Activated CD4-positive, alpha-beta T cell treated with anti-CD3 and anti-CD28 coated beads for 36 hours (primary cell): Measurements from ENCODE around the gene LRRC57. TPM values are rescaled to one million over a fixed set of nuclear protein-coding genes. Genes with fewer than 3 reads are reported as not detected.

Experiments
- ATAC-seq: fragments of 200-7000 bp; cut with Tn5 transposase; one replicate; pipeline ENCODE4 v1.10.0; 2021; ENCODE audit warnings: mild to moderate bottlenecking, moderate library complexity
- CTCF ChIA-PET: fragments of 350-600 bp; sonication (Branson Sonifier 250); formaldehyde crosslinking; loops from one replicate; lab custom pipeline; 2021; ENCODE audit warnings: antibody characterized with exemption; lab: Charles Lee
- POLR2A ChIA-PET: fragments of 350-600 bp; sonication (Branson Sonifier 250); formaldehyde crosslinking; loops from one replicate; lab custom pipeline; 2021; ENCODE audit warnings: antibody characterized with exemption, inconsistent platforms; lab: Charles Lee
- DNase-seq: peaks from one replicate; pipeline ENCODE4 v3.0.0-alpha.2; 2020
- H3K27ac Mint-ChIP-seq: one replicate; pipeline ENCODE4 v1.8.0; 2021; ENCODE audit warnings: mixed read lengths
- H3K27me3 Mint-ChIP-seq: one replicate; pipeline ENCODE4 v1.8.0; 2021; ENCODE audit warnings: mixed read lengths
- H3K36me3 Mint-ChIP-seq: one replicate; pipeline ENCODE4 v1.8.0; 2021; ENCODE audit warnings: low read depth, mixed read lengths
- H3K4me1 Mint-ChIP-seq: one replicate; pipeline ENCODE4 v1.8.0; 2021; ENCODE audit warnings: mixed read lengths
- H3K4me3 Mint-ChIP-seq: one replicate; pipeline ENCODE4 v1.8.0; 2021; ENCODE audit warnings: mild to moderate bottlenecking, moderate library complexity, mixed read lengths
- H3K9me3 Mint-ChIP-seq: one replicate; pipeline ENCODE4 v1.8.0; 2021; ENCODE audit warnings: low read depth, mixed read lengths
- intact Hi-C, 2 experiments: fragments of 100-400 bp; cut with DNase I in 1 of 2; cut with micrococcal nuclease in 1 of 2; formaldehyde crosslinking; loops; one replicate each; pipeline versions ENCODE4 v1.14.2 to v1.15.1; 2022 to 2024; cut with DNase I, micrococcal nuclease
- total RNA-seq, 2 experiments: library from RNA; stranded (reverse); gene quantifications; one replicate each; pipeline ENCODE4 v1.2.3, GENCODE V29; 2021

LRRC57 gene
- total RNA-seq, 2 experiments from 2014 or later = 14.8 to 15.2 TPM

DNA sequence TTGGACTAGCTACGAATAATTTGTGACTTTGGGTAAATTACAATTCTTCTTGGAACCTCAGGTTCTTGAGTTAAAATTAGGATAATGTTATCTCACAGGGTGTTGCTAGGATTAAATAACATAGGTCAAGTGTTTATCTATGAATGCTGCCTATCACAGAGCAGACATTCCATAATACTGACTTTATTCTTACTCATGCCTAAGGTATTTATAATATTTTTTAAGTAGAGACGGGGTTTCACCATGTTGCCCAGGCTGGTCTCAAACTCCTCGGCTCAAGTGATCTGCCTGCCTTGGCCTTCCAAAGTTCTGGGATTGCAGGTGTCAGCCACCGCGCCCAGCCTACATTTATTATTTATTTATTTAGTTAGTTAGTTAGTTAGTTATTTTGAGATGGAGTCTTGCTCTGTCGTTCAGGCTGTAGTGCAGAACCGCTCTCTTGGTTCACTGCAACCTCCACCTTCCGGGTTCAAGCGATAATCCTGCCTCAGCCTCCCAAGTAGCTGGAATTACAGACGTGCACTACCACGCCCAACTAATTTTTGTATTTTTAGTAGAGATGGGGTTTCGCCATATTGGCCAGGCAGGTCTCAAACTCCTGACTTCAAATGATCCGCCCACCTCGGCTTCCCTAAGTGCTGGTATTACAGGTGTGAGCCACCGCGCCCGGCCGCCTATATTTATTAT lies 56.9 kb downstream of the LRRC57 start:
- Mint-ChIP-seq H3K9me3 (no peaks in the 10 kb centered on the region), H3K27ac (peak overlapping the region; percentile 89), H3K36me3 (peaks cover 10% of the 10 kb centered on the region), H3K4me3 (peak overlapping the region; percentile 81), H3K4me1 (peaks cover 55% of the 10 kb centered on the region), H3K27me3 (no peaks in the 10 kb centered on the region)
- intact Hi-C loops = loop anchor here (1.0 to 10.0 kb wide), 10 partner anchors 57 to 1087 kb away; partner anchors contain the start of genes HAUS2 (in 2 of the 2), LRRC57 (in 2 of the 2), CDAN1 (in 1 of the 2) and GANC (in 1 of the 2)
- DNase-seq (no peak), ATAC-seq (no peak)
- ChIA-PET POLR2A (interaction anchor here (0.6 to 1.0 kb wide), 2 partner anchors 84 to 361 kb away, joined by 3 to 6 read pairs; partner anchors contain the start of gene STARD9), CTCF (interaction anchor here (0.5 to 1.3 kb wide), 4 partner anchors 11 to 157 kb away, joined by 3 to 5 read pairs (median 4); no protein-coding TSS in a partner anchor)

DNA sequence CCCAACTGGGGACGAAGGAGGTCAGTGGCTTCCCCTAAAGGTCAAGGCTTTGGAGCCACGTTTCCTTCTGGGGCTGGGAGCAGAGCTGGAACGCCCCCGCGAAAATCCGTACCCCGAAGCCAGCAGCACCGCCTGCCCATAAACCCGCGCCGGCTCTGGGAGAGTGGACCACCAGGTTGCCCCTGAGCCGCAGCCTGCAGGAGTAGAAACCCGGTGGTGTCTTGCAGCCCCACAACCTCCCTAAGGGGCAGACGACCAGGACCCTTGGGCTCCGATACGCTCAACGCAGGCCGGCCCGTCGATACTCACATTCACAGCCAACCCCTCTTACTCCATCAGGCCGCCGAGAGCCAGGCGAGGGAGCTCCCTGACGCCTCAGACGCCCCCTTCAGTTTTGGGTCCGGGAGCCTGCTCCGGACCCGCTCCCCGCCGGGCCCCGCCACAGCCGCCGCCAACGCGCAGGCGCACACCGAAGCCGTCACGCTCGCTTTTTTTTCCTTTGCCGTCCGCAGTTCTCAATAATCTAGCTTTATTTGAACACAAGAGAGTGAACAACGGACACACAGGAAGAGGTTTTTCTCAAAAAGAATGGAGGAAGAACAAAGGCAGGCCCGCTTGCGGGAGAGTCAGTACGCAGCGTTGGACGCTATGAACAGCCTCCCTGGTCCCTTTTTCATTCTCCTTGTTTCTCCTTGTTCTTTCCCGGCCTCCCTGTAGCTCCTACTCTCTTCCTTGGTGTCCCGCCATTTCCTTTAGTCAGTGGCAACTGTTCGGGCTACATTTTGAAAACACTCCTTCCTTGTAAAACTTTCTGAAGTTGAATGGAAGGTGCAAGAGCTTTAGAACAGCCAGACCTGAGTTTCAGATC lies 57.7 kb downstream of the LRRC57 start, which contains the start of gene ZNF106:
ZNF106 (minus strand) TSS at position 471 of the 868 bp plus-strand sequence. CDS start 18,852 bp downstream, outside the sequence.
- Mint-ChIP-seq H3K4me3 (peak within 1 kb of the TSS; percentile 81), H3K9me3 (no peaks in the 10 kb centered on the region), H3K4me1 (peaks cover 47% of the 10 kb centered on the region), H3K36me3 (peaks cover 9% of the 10 kb centered on the region), H3K27me3 (no peaks in the 10 kb centered on the region), H3K27ac (peak within 1 kb of the TSS; percentile 89)
- CTCF ChIA-PET = interaction anchor here (0.5 to 1.5 kb wide), 6 partner anchors 12 to 158 kb away, joined by 3 to 5 read pairs (median 3); no protein-coding TSS in a partner anchor
- intact Hi-C loops = loop anchor here (1.0 to 10.0 kb wide), 10 partner anchors 57 to 1086 kb away; partner anchors contain the start of genes HAUS2 (in 2 of the 2), LRRC57 (in 2 of the 2), CDAN1 (in 1 of the 2) and GANC (in 1 of the 2)
- DNase-seq (peak; percentile 90), ATAC-seq (peak; percentile 50)
- POLR2A ChIA-PET = interaction anchor here (0.6 to 1.0 kb wide), 3 partner anchors 9 to 360 kb away, joined by 3 to 6 read pairs (median 4); partner anchors contain the start of gene STARD9

DNA sequence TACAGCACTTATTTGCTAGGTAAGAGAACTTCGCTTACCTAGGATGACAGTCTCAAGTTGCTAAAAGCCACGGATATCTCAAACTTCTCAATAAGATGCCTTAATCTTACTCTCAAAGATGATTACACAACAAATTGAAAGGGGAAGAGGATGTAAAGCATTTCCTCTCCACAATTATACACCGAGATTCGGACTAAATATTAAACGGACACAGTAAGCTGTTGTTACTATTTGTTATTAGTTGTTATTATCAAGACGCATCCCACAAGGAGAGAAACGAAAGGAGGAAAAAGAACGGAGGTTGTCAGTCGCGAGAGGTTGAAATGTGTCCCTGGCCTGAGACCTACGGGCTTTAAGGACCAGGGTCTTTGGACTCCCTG lies 58.3 kb downstream of the LRRC57 start:
- Mint-ChIP-seq H3K36me3 (peaks cover 6% of the 10 kb centered on the region), H3K4me3 (peak overlapping the region; percentile 81), H3K27me3 (no peaks in the 10 kb centered on the region), H3K4me1 (peaks cover 42% of the 10 kb centered on the region), H3K9me3 (no peaks in the 10 kb centered on the region), H3K27ac (peak overlapping the region; percentile 89)
- ChIA-PET CTCF (interaction anchor here (0.6 to 1.5 kb wide), 3 partner anchors 57 to 77 kb away, joined by 3 to 4 read pairs (median 3); no protein-coding TSS in a partner anchor), POLR2A (no interaction called here)
- ATAC-seq (no peak), DNase-seq (no peak)
- intact Hi-C loops = loop anchor here (2.0 to 10.0 kb wide), 7 partner anchors 59 to 1085 kb away; partner anchors contain the start of genes CDAN1 (in 1 of the 2), HAUS2 (in 1 of the 2), LRRC57 (in 1 of the 2) and NDUFAF1 (in 1 of the 2)

Other genes with a start within 250 kb of the LRRC57 start
- 1 to 10 TPM; 2.1 to 2.7 TPM for gene CAPN3, start 189.3 kb downstream of the LRRC57 start, total RNA-seq
- gene ZNF106, start 57.7 kb downstream of the LRRC57 start, total RNA-seq = 10 to 100 TPM; 52.9 to 62.7 TPM
- 10 to 100 TPM; 45.5 to 77.5 TPM for gene SNAP23, start 53.2 kb downstream of the LRRC57 start, total RNA-seq
- gene HAUS2, start within 50 bp of the LRRC57 start, total RNA-seq = 10 to 100 TPM; 46.1 to 55.1 TPM
- gene STARD9, start 26.8 kb upstream of the LRRC57 start, total RNA-seq = 1 to 10 TPM; 4.0 to 4.1 TPM
- 10 to 100 TPM; 12.9 to 16.6 TPM for gene CDAN1, start 188.3 kb upstream of the LRRC57 start, total RNA-seq